Stimulated activated CD8-positive, alpha-beta memory T cell treated with anti-CD3 and anti-CD28 coated beads, Interleukin-12 subunit alpha, Interleukin-12 subunit beta, amount 100 ng/mL, for 1 hour (primary cell): ENCODE measurements around the gene RERE.

Source experiments
- DNase-seq: peaks from one replicate; pipeline ENCODE4 v3.0.0-alpha.2; 2020; ENCODE audit warnings: low read depth

Gene RERE

GRCh38 chr1:8422510-8423268 lies 394.8 kb downstream of the RERE start:
- no peak for DNase-seq

GRCh38 chr1:8421721-8422120 lies 395.7 kb downstream of the RERE start:
- no peak for DNase-seq

- no peak for DNase-seq
Measured at GRCh38 chr1:8420318-8420717, 397.1 kb downstream of the RERE start.

- DNase-seq = no peak
Measured at GRCh38 chr1:8419861-8420260, 397.6 kb downstream of the RERE start.

GRCh38 chr1:8419172-8419571 lies 398.3 kb downstream of the RERE start:
- no peak for DNase-seq

GRCh38 chr1:8418301-8418700 lies 399.1 kb downstream of the RERE start:
- no peak for DNase-seq

GRCh38 chr1:8417625-8418024 lies 399.8 kb downstream of the RERE start:
- DNase-seq = no peak

GRCh38 chr1:8416881-8417280 lies 400.6 kb downstream of the RERE start:
- no peak for DNase-seq

GRCh38 chr1:8415526-8416278 lies 401.7 kb downstream of the RERE start:
- no peak for DNase-seq

GRCh38 chr1:8412183-8412831 lies 405.1 kb downstream of the RERE start:
- no peak for DNase-seq

- no peak for DNase-seq
Measured at GRCh38 chr1:8411803-8412182, 405.6 kb downstream of the RERE start.

- no peak for DNase-seq
Measured at GRCh38 chr1:8410791-8411190, 406.6 kb downstream of the RERE start.

- DNase-seq = no peak
Measured at GRCh38 chr1:8409606-8410005, 407.8 kb downstream of the RERE start.

- no peak for DNase-seq
Measured at GRCh38 chr1:8409106-8409505, 408.3 kb downstream of the RERE start.

- no peak for DNase-seq
Measured at GRCh38 chr1:8408151-8408839, 409.1 kb downstream of the RERE start.

GRCh38 chr1:8407652-8408051 lies 409.8 kb downstream of the RERE start:
- DNase-seq = no peak

- no peak for DNase-seq
Measured at GRCh38 chr1:8406960-8407359, 410.5 kb downstream of the RERE start.

- DNase-seq = no peak
Measured at GRCh38 chr1:8406011-8406410, 411.4 kb downstream of the RERE start.

GRCh38 chr1:8404460-8405370 lies 412.7 kb downstream of the RERE start:
- no peak for DNase-seq

- DNase-seq = no peak
Measured at GRCh38 chr1:8402109-8402710, 415.2 kb downstream of the RERE start.

- DNase-seq = no peak
Measured at GRCh38 chr1:8398677-8399076, 418.8 kb downstream of the RERE start.
